ENCODE results near the gene RPS19.

GRCh38 chr19:41868120-41868988, 8.3 kb downstream of the RPS19 start:
- no peak for TF ChIP-seq TAF1 (conservative IDR thresholded peaks at IDR 0.05)
- no peak for TF ChIP-seq GABPA (IDR thresholded peaks at IDR 0.05 in 1 of 2, conservative IDR thresholded peaks at IDR 0.05 in 1 of 2)
